IgD-negative memory B cell (primary cell): ENCODE measurements around the gene SF3B2. TPM values are rescaled to one million over a fixed set of nuclear protein-coding genes. Genes with fewer than 3 reads are reported as not detected.
A peak's percentile ranks its signal among the peaks of the same experiment; 100 is the strongest.
"Not testable (repeated sequence)": the region's sequence is repeated elsewhere in the genome, so short reads cannot be mapped to it uniquely, and the experiment has no call there.

Source experiments
- H3K27ac Mint-ChIP-seq, 3 donors: one replicate each; pipeline ENCODE4 v1.8.0; 2020 to 2022; ENCODE audit warnings: mild to moderate bottlenecking in 3 of 3, mixed read lengths in 3 of 3, moderate library complexity in 1 of 3
- H3K27me3 Mint-ChIP-seq: one replicate; pipeline ENCODE4 v1.8.0; 2021; ENCODE audit warnings: mixed read lengths
- H3K36me3 Mint-ChIP-seq: one replicate; pipeline ENCODE4 v1.8.0; 2020; ENCODE audit warnings: mild to moderate bottlenecking, mixed read lengths
- H3K4me1 Mint-ChIP-seq, 3 donors: one replicate each; pipeline ENCODE4 v1.8.0; 2020 to 2022; ENCODE audit warnings: mixed read lengths in 3 of 3, mild to moderate bottlenecking in 1 of 3
- H3K4me3 Mint-ChIP-seq, 4 donors: one replicate each; pipeline ENCODE4 v1.8.0; 2020 to 2022; ENCODE audit warnings: mild to moderate bottlenecking in 4 of 4, mixed read lengths in 4 of 4, moderate library complexity in 3 of 4
- H3K9me3 Mint-ChIP-seq, 3 donors: one replicate each; pipeline ENCODE4 v1.8.0; 2020 to 2021; ENCODE audit warnings: mixed read lengths in 3 of 3, mild to moderate bottlenecking in 1 of 3
- polyA plus RNA-seq: library from polyadenylated mRNA; unstranded; fragments of 300-500 nt; fragmentation: Illumina TruSeq; gene quantifications from one replicate; pipeline ENCODE4 v1.2.3, GENCODE V29; 2021

Gene SF3B2
- polyA plus RNA-seq, 1 donor from 2014 or later: 91.8 TPM

DNA sequence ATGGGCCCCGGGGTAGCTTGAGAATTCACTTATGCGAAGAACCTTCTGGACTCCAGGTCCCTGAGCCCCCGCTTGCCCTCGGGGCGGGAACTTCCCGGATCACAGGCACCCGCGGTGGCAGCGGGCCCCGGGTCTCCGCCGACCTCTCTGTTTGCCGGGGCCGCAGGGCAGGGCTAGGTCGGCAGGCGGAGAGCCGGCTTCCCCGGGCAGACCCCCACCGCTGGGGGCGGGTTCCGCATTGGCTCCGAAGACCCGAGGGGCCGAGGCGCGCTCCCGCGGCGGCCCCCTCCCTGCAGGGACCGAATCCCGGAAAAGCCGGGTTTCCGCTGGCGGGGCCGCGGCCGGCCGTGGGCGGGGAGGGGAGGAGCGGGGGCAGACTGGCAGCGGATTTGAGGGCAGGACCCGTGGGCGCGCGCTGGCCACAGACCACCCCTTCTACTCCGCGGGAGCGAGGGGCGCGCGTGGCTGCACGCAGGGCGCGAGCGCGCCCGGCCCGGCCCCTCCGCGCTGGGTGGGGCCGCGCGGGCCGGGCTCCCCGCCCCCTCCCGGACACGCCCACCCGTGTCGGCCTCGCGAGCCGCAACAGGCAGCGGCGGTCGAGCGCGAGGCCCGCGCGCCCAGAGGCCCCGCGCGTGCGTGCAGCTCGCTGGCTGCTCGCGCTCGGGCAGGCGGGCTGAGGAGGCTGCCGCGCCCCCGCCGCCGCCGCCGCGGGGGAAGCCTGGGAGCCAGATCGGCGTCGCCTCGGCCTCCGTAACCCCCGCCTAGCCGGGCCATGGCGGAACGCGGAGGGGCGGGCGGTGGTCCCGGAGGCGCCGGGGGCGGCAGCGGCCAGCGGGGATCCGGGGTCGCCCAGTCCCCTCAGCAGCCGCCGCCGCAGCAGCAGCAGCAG lies 17.8 kb downstream of the SF3B2 start, which contains the start of gene PACS1:
TSS of gene PACS1 (plus strand) at position 558 of the 889 bp plus-strand sequence. CDS start at position 773, 215 bp downstream.
- Mint-ChIP-seq H3K27me3 (no peaks in the 10 kb centered on the region), H3K27ac (peak within 1 kb of the TSS; percentile 97 to 98 (median 97)), H3K9me3 (no peaks in the 10 kb centered on the region), H3K36me3 (peaks cover 16% of the 10 kb centered on the region), H3K4me1 (peaks cover 46 to 51% (median 48%) of the 10 kb centered on the region in 3 donors), H3K4me3 (peak within 1 kb of the TSS; percentile 90 to 99 (median 98))

GRCh38 chr11:66070604-66071380 lies 18.6 kb downstream of the SF3B2 start:
- no peaks in the 10 kb centered on the region for H3K27me3 Mint-ChIP-seq
- peaks cover 12% of the 10 kb centered on the region for H3K36me3 Mint-ChIP-seq
- peaks cover 43 to 51% (median 48%) of the 10 kb centered on the region in 3 donors for H3K4me1 Mint-ChIP-seq
- no peaks in the 10 kb centered on the region for H3K9me3 Mint-ChIP-seq
- H3K27ac Mint-ChIP-seq: peak overlapping the region; percentile 94 to 98 (median 97)
- peak overlapping the region; percentile 89 to 99 (median 98) for H3K4me3 Mint-ChIP-seq

DNA sequence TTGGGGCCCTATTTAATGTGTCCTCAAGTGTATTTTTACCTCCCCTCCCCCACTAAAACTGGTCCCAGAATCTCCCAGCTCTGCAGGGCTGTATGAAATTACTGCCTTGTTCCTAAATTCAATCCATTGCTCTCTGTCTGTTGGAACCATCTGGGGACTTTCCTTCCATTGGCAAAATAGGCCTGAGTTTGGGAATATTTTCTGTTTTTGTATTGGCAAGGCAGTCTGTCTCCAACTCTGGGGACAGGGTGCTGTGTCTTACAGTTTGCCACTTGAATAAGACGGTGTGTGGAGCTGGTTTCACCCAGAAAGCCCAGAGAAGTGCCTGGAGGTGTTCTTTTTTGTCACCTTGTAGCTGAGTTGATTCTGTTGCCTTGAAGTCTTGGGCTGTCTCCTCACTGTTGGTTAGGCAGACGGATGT lies 19.2 kb downstream of the SF3B2 start:
- Mint-ChIP-seq H3K27ac (peak overlapping the region; percentile 94 to 98 (median 97)), H3K4me3 (peak overlapping the region; percentile 89 to 99 (median 98)), H3K27me3 (no peaks in the 10 kb centered on the region), H3K36me3 (peaks cover 9% of the 10 kb centered on the region), H3K9me3 (no peaks in the 10 kb centered on the region), H3K4me1 (peaks cover 43 to 55% (median 44%) of the 10 kb centered on the region in 3 donors)

DNA sequence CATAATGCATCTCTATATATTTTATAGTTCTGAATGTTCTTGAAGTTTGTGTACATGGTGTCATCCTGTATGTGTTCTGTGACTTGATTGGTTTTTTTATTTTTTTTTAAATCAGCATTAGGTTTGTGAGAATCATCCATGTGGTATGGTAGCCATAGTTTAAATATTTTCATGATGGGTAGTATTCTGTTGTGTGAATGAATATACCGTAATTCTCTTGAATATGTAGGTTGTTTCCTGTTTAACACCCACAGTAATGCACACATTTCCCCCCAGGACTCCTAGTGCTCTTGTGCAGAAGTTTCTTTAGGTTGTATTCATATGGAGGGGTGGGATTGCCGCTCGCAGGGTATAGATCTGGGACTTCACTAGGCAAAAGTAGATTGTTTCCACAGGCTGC lies 19.9 kb downstream of the SF3B2 start:
- H3K4me1 Mint-ChIP-seq: peaks cover 39 to 56% (median 44%) of the 10 kb centered on the region in 3 donors
- peaks cover 13% of the 10 kb centered on the region for H3K36me3 Mint-ChIP-seq
- no peaks in the 10 kb centered on the region for H3K9me3 Mint-ChIP-seq
- peak overlapping the region; percentile 89 to 99 (median 98) for H3K4me3 Mint-ChIP-seq
- no peaks in the 10 kb centered on the region for H3K27me3 Mint-ChIP-seq
- H3K27ac Mint-ChIP-seq: peak overlapping the region; percentile 61 to 98 (median 97)

- no peaks in the 10 kb centered on the region for H3K27me3 Mint-ChIP-seq
- peaks cover 13% of the 10 kb centered on the region for H3K36me3 Mint-ChIP-seq
- H3K4me3 Mint-ChIP-seq: peak overlapping the region; percentile 89 to 99 (median 98)
- H3K4me1 Mint-ChIP-seq: peaks cover 39 to 56% (median 43%) of the 10 kb centered on the region in 3 donors
- peak overlapping the region; percentile 7 to 98 (median 67) for H3K27ac Mint-ChIP-seq
- H3K9me3 Mint-ChIP-seq: no peaks in the 10 kb centered on the region
Observed at GRCh38 chr11:66072518-66072917, 20.4 kb downstream of the SF3B2 start.

- no peaks in the 10 kb centered on the region for H3K9me3 Mint-ChIP-seq
- peaks cover 13% of the 10 kb centered on the region for H3K36me3 Mint-ChIP-seq
- no peaks in the 10 kb centered on the region for H3K27me3 Mint-ChIP-seq
- peak overlapping the region; percentile 45 to 98 (median 67) for H3K27ac Mint-ChIP-seq
- peak overlapping the region in 3 of 4 donors; percentile 31 to 99 (median 81) for H3K4me3 Mint-ChIP-seq
- peaks cover 42 to 59% (median 45%) of the 10 kb centered on the region in 3 donors for H3K4me1 Mint-ChIP-seq
Observed at GRCh38 chr11:66073669-66074068, 21.5 kb downstream of the SF3B2 start.

DNA sequence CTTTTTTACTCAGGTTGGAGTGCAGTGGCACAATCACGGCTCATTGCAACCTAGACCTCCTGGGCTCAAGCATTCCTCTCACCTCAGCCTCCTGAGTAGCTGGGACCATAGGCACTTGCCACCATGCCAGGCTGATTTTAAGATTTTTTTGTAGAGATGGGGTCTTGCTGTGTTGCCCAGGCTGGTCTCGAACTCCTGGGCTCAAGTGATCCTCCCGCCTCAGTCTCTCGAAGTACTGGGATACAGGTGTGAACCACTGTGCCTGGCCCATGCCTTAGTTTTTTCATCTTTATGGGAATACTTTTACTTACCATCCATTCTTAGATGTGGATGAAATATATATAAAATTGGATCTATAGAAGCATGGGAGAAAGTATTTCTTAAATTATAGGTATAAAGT lies 23.1 kb downstream of the SF3B2 start:
- no peaks in the 10 kb centered on the region for H3K27me3 Mint-ChIP-seq
- no peaks in the 10 kb centered on the region for H3K9me3 Mint-ChIP-seq
- H3K27ac Mint-ChIP-seq: no peak overlapping the region
- H3K36me3 Mint-ChIP-seq: peaks cover 13% of the 10 kb centered on the region
- no peak overlapping the region for H3K4me3 Mint-ChIP-seq
- H3K4me1 Mint-ChIP-seq: peaks cover 44 to 66% (median 51%) of the 10 kb centered on the region in 3 donors

DNA sequence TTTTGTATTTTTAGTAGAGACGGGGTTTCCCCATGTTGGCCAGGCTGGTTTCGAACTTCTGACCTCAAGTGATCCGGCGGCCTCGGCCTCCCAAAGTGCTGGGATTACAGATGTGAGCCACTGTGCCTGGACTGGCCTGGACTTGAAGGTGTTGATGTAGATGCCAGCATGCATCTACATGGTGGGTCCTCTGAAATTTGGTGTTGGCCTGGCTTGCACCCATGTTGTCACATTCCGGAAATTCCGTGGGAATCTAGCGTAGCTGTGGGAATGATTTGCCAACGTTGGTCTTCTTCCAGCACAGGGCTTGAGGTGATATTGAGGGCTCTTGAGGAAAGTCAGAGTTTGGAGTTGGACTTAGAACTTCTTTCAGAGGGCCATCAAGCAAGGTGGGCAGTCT lies 24.4 kb downstream of the SF3B2 start:
- Mint-ChIP-seq H3K4me3 (peak overlapping the region in 2 of 4 donors; percentile 39 to 70), H3K27me3 (no peaks in the 10 kb centered on the region), H3K4me1 (peaks cover 43 to 70% (median 61%) of the 10 kb centered on the region in 3 donors), H3K27ac (peak overlapping the region; percentile 63 to 87 (median 86)), H3K9me3 (no peaks in the 10 kb centered on the region), H3K36me3 (peaks cover 10% of the 10 kb centered on the region)

GRCh38 chr11:66077927-66078326 lies 25.8 kb downstream of the SF3B2 start:
- no peaks in the 10 kb centered on the region for H3K9me3 Mint-ChIP-seq
- H3K27me3 Mint-ChIP-seq: no peaks in the 10 kb centered on the region
- H3K4me3 Mint-ChIP-seq: peak overlapping the region; percentile 13 to 98 (median 76)
- H3K27ac Mint-ChIP-seq: peak overlapping the region; percentile 48 to 98 (median 86)
- H3K4me1 Mint-ChIP-seq: peaks cover 49 to 67% (median 63%) of the 10 kb centered on the region in 3 donors
- H3K36me3 Mint-ChIP-seq: peaks cover 11% of the 10 kb centered on the region

GRCh38 chr11:66078949-66079348 lies 26.8 kb downstream of the SF3B2 start:
- H3K27ac Mint-ChIP-seq: peak overlapping the region in 2 of 3 donors; percentile 86 to 98
- peaks cover 53 to 71% (median 64%) of the 10 kb centered on the region in 3 donors for H3K4me1 Mint-ChIP-seq
- peak overlapping the region in 3 of 4 donors; percentile 67 to 98 (median 84) for H3K4me3 Mint-ChIP-seq
- H3K9me3 Mint-ChIP-seq, H3K27me3 Mint-ChIP-seq: not testable (repeated sequence)
- peaks cover 11% of the 10 kb centered on the region for H3K36me3 Mint-ChIP-seq

DNA sequence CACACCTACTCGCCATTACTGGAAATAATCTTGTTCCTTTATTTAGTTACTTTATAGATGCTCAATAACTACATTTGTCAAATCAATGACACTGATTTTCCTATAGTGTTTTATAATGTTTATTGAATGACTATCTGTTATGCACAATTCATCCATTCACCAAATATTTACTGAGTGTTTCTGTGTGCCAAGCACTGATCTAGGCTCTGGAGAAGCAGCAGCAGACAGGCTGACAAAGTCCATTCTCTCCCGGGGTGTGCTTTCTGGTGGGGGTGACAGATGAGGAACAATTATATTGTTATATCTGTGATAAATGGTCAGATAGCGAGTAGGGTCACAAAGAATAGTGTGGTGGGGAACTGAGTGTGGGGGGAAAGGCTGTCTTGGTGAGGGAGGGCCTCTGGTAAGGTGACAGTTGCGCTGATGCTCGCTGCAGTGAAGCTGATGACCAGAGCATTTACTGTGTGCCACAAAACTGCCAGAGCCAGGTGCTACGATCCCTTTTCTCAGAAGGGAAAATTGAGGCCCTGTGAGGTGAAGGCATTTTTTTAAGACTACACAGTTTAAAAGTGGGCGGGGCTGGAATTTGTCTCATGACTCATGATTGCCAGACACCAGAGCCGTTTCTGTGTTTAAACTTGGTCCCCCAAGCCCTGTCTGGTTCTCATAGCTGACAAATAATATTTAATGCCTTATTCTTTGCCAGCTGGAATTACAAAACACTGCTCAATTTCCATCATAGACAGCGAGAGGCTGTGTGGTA lies 28.1 kb downstream of the SF3B2 start:
- H3K9me3 Mint-ChIP-seq: no peaks in the 10 kb centered on the region
- peak overlapping the region; percentile 80 to 98 (median 82) for H3K4me3 Mint-ChIP-seq
- H3K27ac Mint-ChIP-seq: peak overlapping the region; percentile 86 to 98 (median 94)
- peaks cover 8% of the 10 kb centered on the region for H3K36me3 Mint-ChIP-seq
- no peaks in the 10 kb centered on the region for H3K27me3 Mint-ChIP-seq
- H3K4me1 Mint-ChIP-seq: peaks cover 59 to 76% (median 70%) of the 10 kb centered on the region in 3 donors

- Mint-ChIP-seq H3K36me3 (peaks cover 8% of the 10 kb centered on the region), H3K9me3 (no peaks in the 10 kb centered on the region), H3K27ac (peak overlapping the region; percentile 86 to 98 (median 94)), H3K27me3 (no peaks in the 10 kb centered on the region), H3K4me3 (peak overlapping the region; percentile 80 to 98 (median 86)), H3K4me1 (peaks cover 64 to 80% (median 78%) of the 10 kb centered on the region in 3 donors)
Observed at GRCh38 chr11:66081505-66081904, 29.3 kb downstream of the SF3B2 start.

DNA sequence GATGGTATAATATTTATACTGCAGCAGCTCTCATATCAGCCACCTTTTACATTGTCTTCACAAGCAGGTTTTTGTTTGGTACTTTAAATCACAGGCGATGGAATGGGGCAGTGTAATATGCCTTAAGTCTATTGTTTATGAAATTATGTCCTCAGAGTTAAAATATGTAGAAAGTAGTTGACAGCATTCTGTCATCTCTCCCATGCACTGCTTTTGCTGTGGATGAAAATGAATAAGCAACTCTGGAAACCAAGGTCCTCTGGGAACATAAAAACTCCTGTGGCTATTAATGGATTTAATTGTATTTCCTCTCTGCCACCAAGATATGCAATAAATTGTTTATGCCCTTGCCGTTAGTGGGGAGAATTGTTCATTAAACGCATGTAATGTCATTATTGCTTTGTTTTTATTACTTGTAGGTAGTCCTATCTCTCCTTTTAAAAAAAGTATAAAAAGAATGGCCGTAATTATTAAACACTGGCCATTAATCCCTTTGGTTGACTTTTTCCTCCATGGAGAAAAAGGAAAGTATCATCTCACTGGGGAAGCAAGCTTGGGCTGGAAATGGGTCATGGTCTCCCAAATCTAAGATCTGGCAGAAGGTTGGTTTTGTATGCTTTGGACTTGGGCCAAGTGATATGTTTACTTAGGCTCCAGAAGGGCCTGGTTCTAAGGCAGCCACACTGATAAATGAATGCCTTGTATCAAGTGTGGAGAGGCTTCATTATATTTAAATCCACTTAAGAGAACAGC lies 31.0 kb downstream of the SF3B2 start:
- H3K4me3 Mint-ChIP-seq: peak overlapping the region in 3 of 4 donors; percentile 19 to 65 (median 56)
- H3K27me3 Mint-ChIP-seq: no peaks in the 10 kb centered on the region
- peaks cover 4% of the 10 kb centered on the region for H3K36me3 Mint-ChIP-seq
- H3K4me1 Mint-ChIP-seq: peaks cover 68 to 80% (median 77%) of the 10 kb centered on the region in 3 donors
- H3K9me3 Mint-ChIP-seq: no peaks in the 10 kb centered on the region
- H3K27ac Mint-ChIP-seq: peak overlapping the region; percentile 69 to 94 (median 71)
